NCI-H128 (cell line): ENCODE data around the gene TBC1D22B.
"Not testable (repeated sequence)": the region's sequence is repeated elsewhere in the genome, so short reads cannot be mapped to it uniquely, and the experiment has no call there.

Experiments
- DNase-seq: peaks from one replicate; lab custom pipeline; 2025; ENCODE audit not compliant: unreplicated experiment; lab: John Stamatoyannopoulos, UW

The TBC1D22B gene

GRCh38 chr6:37321101-37321500 is 63.5 kb downstream of the TBC1D22B start:
- DNase-seq: no peak

- no peak for DNase-seq
Observed at GRCh38 chr6:37321516-37322415, 64.2 kb downstream of the TBC1D22B start.

- DNase-seq: peak; percentile 19
Observed at GRCh38 chr6:37323580-37323979, 66.0 kb downstream of the TBC1D22B start.

GRCh38 chr6:37324131-37325033 is 66.8 kb downstream of the TBC1D22B start:
- no peak for DNase-seq

GRCh38 chr6:37330345-37330744 is 72.8 kb downstream of the TBC1D22B start:
- DNase-seq: not testable (repeated sequence)

- DNase-seq: no peak
Observed at GRCh38 chr6:37331047-37331446, 73.5 kb downstream of the TBC1D22B start.

- DNase-seq: no peak
Observed at GRCh38 chr6:37332894-37333293, 75.3 kb downstream of the TBC1D22B start.

- no peak for DNase-seq
Observed at GRCh38 chr6:37334047-37334446, 76.5 kb downstream of the TBC1D22B start.

- not testable (repeated sequence) for DNase-seq
Observed at GRCh38 chr6:37338317-37338716, 80.7 kb downstream of the TBC1D22B start.

- DNase-seq: no peak
Observed at GRCh38 chr6:37338745-37339255, 81.2 kb downstream of the TBC1D22B start.

GRCh38 chr6:37339741-37340638 is 82.4 kb downstream of the TBC1D22B start:
- no peak for DNase-seq

GRCh38 chr6:37340639-37340943 is 83.0 kb downstream of the TBC1D22B start:
- no peak for DNase-seq

GRCh38 chr6:37343248-37343647 is 85.7 kb downstream of the TBC1D22B start:
- DNase-seq: no peak

GRCh38 chr6:37344308-37344707 is 86.7 kb downstream of the TBC1D22B start:
- no peak for DNase-seq

- DNase-seq: not testable (repeated sequence)
Observed at GRCh38 chr6:37345804-37346203, 88.2 kb downstream of the TBC1D22B start.

- no peak for DNase-seq
Observed at GRCh38 chr6:37347177-37347576, 89.6 kb downstream of the TBC1D22B start.

- no peak for DNase-seq
Observed at GRCh38 chr6:37347670-37348111, 90.1 kb downstream of the TBC1D22B start.

GRCh38 chr6:37351027-37351426 is 93.5 kb downstream of the TBC1D22B start:
- DNase-seq: no peak

GRCh38 chr6:37352384-37352783 is 94.8 kb downstream of the TBC1D22B start:
- DNase-seq: no peak

- DNase-seq: peak; percentile 87
Observed at GRCh38 chr6:37353761-37354525, 96.4 kb downstream of the TBC1D22B start, which contains the start of gene RNF8. Gene RNF8, plus strand, starts transcription at chr6:37353983. Its CDS starts 182 bp downstream, at chr6:37354165.
